Measurements from ENCODE around the gene CYTH1.

DNA sequence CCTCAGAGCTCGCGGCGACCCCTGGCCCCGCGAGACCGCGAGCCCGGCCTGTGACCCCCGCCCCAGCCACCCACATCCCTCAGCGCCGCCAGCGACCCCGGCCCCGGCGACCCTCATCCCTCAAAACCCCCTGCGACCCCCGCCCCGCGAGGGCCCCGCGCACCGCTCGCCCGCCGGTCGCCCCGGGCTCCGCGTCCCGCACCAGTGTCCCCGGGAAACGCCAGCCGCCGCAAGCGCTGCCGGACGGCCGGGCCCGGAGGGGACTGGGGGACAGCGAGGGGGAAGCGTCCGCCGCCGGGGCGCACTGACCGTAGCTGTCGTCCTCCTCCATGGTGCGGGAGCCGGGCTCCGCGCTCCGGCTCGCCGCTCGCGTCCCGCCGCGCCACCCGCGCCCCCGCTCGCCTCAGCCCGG lies at the start of gene CYTH1:
- TF ChIP-seq YY1 (IDR thresholded peaks at IDR 0.05; ENCODE audit: insufficient read depth, insufficient read length) (no peak), ZNF274 (IDR thresholded peaks at IDR 0.05; ENCODE audit: low read depth, low read length) (no peak)
